GM23338 (cell line): ENCODE results near the gene SDHA. TPM values are rescaled to one million over a fixed set of nuclear protein-coding genes. Genes with fewer than 3 reads are reported as not detected.

Source experiments
- ATAC-seq: fragments of 200-7000 bp; cut with Tn5 transposase; 3 replicates; pipeline ENCODE4 v1.9.1; 2020
- DNase-seq: peaks from one replicate; pipeline ENCODE4 v3.0.0-alpha.2; 2015; ENCODE audit warnings: low spot score
- H2AFZ ChIP-seq: fragments of 200-600 bp; sonication (generic); 2 replicates; pipeline ENCODE4 v1.8.0; 2016; ENCODE audit warnings: antibody characterized with exemption, mild to moderate bottlenecking, moderate library complexity
- H3F3A ChIP-seq: fragments of 200-600 bp; sonication (generic); replicated peaks from 2 replicates; pipeline ENCODE4 v1.8.0; 2017; ENCODE audit warnings: antibody characterized with exemption, mixed run types, low read depth
- H3K27ac ChIP-seq: fragments of 200-600 bp; sonication (generic); 2 replicates; pipeline ENCODE4 v1.6.1; 2016; ENCODE audit warnings: low read depth
- H3K27me3 ChIP-seq: fragments of 200-600 bp; sonication (generic); 2 replicates; pipeline ENCODE4 v1.8.0; 2016; ENCODE audit warnings: mild to moderate bottlenecking, mixed run types, moderate library complexity; ENCODE audit not compliant: insufficient read depth
- H3K36me3 ChIP-seq: fragments of 200-600 bp; sonication (generic); 2 replicates; pipeline ENCODE4 v1.8.0; 2016; ENCODE audit warnings: mild to moderate bottlenecking; ENCODE audit not compliant: insufficient read depth
- H3K4me1 ChIP-seq: fragments of 200-600 bp; sonication (generic); 2 replicates; pipeline ENCODE4 v1.8.0; 2016; ENCODE audit warnings: mild to moderate bottlenecking, moderate library complexity; ENCODE audit not compliant: insufficient read depth
- H3K4me2 ChIP-seq: fragments of 200-600 bp; sonication (generic); 2 replicates; pipeline ENCODE4 v1.7.1; 2017; ENCODE audit warnings: mixed run types
- H3K4me3 ChIP-seq: fragments of 200-600 bp; sonication (generic); 2 replicates; pipeline ENCODE4 v1.6.1; 2016; ENCODE audit warnings: mixed run types
- H3K79me2 ChIP-seq: fragments of 200-600 bp; sonication (generic); replicated peaks from 2 replicates; pipeline ENCODE4 v1.8.0; 2017; ENCODE audit warnings: mild to moderate bottlenecking; ENCODE audit not compliant: insufficient read depth
- H3K9me2 ChIP-seq: fragments of 200-600 bp; sonication (generic); 2 replicates; pipeline ENCODE4 v1.8.0; 2017; ENCODE audit not compliant: insufficient read depth
- H4K20me1 ChIP-seq: fragments of 200-600 bp; sonication (generic); replicated peaks from 2 replicates; pipeline ENCODE4 v1.8.0; 2017; ENCODE audit warnings: mild to moderate bottlenecking; ENCODE audit not compliant: insufficient read depth
- H3K27ac Mint-ChIP-seq: 2 replicates; pipeline ENCODE4 v1.8.0; 2020; ENCODE audit warnings: inconsistent platforms, mild to moderate bottlenecking, moderate library complexity, mixed read lengths
- H3K27me3 Mint-ChIP-seq: 3 replicates; pipeline ENCODE4 v1.8.0; 2022; ENCODE audit warnings: low read depth, mild to moderate bottlenecking, moderate library complexity, mixed read lengths, inconsistent platforms; ENCODE audit not compliant: insufficient read depth, poor library complexity
- H3K36me3 Mint-ChIP-seq: 3 replicates; pipeline ENCODE4 v1.8.0; 2021; ENCODE audit warnings: low read depth, mild to moderate bottlenecking, inconsistent platforms, moderate library complexity, mixed read lengths
- H3K4me1 Mint-ChIP-seq: 3 replicates; pipeline ENCODE4 v1.8.0; 2020; ENCODE audit warnings: mild to moderate bottlenecking, inconsistent platforms, mixed read lengths
- H3K4me3 Mint-ChIP-seq: 3 replicates; pipeline ENCODE4 v1.8.0; 2021; ENCODE audit warnings: moderate library complexity, mild to moderate bottlenecking, inconsistent platforms, mixed read lengths
- H3K9me3 Mint-ChIP-seq: 3 replicates; pipeline ENCODE4 v1.8.0; 2020; ENCODE audit warnings: moderate library complexity, mild to moderate bottlenecking, inconsistent platforms, mixed read lengths
- CREB1 ChIP-seq: fragments of 250-450 bp; sonication (Bioruptor Pico); IDR thresholded peaks from 2 replicates; pipeline ENCODE4 v1.5.0; 2020; ENCODE audit warnings: low read depth, mild to moderate bottlenecking, moderate library complexity
- EZH2 ChIP-seq: fragments of 200-600 bp; sonication (generic); IDR thresholded peaks from one replicate; pipeline ENCODE4 v1.8.0; 2017; ENCODE audit warnings: antibody characterized with exemption, mild to moderate bottlenecking, low read depth; ENCODE audit not compliant: unreplicated experiment
- EZH2phosphoT487 ChIP-seq: fragments of 200-600 bp; sonication (generic); IDR thresholded peaks from one replicate; pipeline ENCODE4 v1.8.1; 2018; ENCODE audit warnings: antibody characterized with exemption; ENCODE audit not compliant: unreplicated experiment
- JUNB ChIP-seq: IDR thresholded peaks from one replicate; pipeline ENCODE4 v1.6.1; 2016; ENCODE audit warnings: antibody characterized with exemption; ENCODE audit not compliant: unreplicated experiment
- NANOG ChIP-seq: IDR thresholded peaks from 2 replicates; pipeline ENCODE4 v1.6.1; 2016; ENCODE audit warnings: antibody characterized with exemption, borderline replicate concordance
- POLR2AphosphoS5 ChIP-seq: IDR thresholded peaks from 2 replicates; pipeline ENCODE4 v1.6.1; 2016; ENCODE audit warnings: antibody characterized with exemption, low read depth
- STAT1 ChIP-seq: IDR thresholded peaks from one replicate; pipeline ENCODE4 v1.6.1; 2016; ENCODE audit warnings: antibody characterized with exemption; ENCODE audit not compliant: unreplicated experiment
- ZNF114 ChIP-seq: fragments of 250-450 bp; sonication (Bioruptor Pico); IDR thresholded peaks from 2 replicates; pipeline ENCODE4 v1.5.0; 2020; ENCODE audit warnings: mild to moderate bottlenecking, moderate library complexity
- ZNF331 ChIP-seq: fragments of 250-450 bp; sonication (Bioruptor Pico); IDR thresholded peaks from 2 replicates; pipeline ENCODE4 v1.5.0; 2020; ENCODE audit warnings: low read depth, mild to moderate bottlenecking, moderate library complexity
- polyA plus RNA-seq: library from polyadenylated mRNA; unstranded; fragments of >200 nt; fragmentation: Nextera tagmentation; extraction: Ambion mirVana; gene quantifications from 2 replicates; pipeline ENCODE4 v1.2.1, GENCODE V29; 2016
- total RNA-seq: library from RNA; depleted of rRNA; stranded (reverse); fragments of >200 nt; shearing (Covaris generic); gene quantifications from 2 replicates; pipeline ENCODE4 v1.2.3, GENCODE V29; 2014
- TF ChIP-seq, protein P1 (sequence below), 2 experiments: fragments of 200-600 bp in 1 of 2; sonication (generic) in 1 of 2; conservative IDR thresholded peaks; 2 replicates each; pipeline versions ENCODE4 v1.5.1 to v1.6.1; 2016 to 2017; ENCODE audit warnings: antibody characterized with exemption in 2 of 2, low read depth in 2 of 2, mild to moderate bottlenecking in 2 of 2, moderate library complexity in 1 of 2
- TF ChIP-seq, protein P2 (sequence below): fragments of 250-450 bp; sonication (Bioruptor Pico); IDR thresholded peaks from 2 replicates; pipeline ENCODE4 v1.5.0; 2020; ENCODE audit warnings: mild to moderate bottlenecking, moderate library complexity
- TF ChIP-seq, protein P3 (sequence below): IDR thresholded peaks from one replicate; pipeline ENCODE4 v1.6.1; 2018; ENCODE audit warnings: antibody characterized with exemption; ENCODE audit not compliant: unreplicated experiment
- TF ChIP-seq, protein P4 (sequence below): IDR thresholded peaks from 2 replicates; pipeline ENCODE4 v1.6.1; 2016; ENCODE audit warnings: antibody characterized with exemption

The SDHA gene
- total and polyA plus RNA-seq, 2 experiments from 2014 or later, result 62.2 to 70.6 TPM

DNA sequence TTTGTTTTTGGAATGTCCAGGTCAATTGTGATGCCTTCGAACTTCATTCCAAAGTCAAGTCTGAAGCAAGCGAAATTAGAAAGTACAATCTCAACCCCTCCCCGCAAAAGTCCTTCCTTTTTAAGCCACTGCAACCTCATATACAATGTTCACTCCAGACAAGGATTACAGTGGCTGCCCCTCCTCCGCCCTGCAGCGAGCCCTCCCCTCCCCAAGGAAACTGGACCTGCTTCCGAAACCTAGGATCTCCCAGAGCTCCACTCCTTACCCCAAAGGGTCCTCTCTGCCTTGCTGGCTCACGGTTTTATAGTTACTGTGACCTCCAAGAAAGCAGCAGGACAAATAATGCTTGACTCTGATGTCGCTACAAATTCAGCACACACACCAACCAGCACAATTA lies 16.4 kb upstream of the SDHA start:
- no peak overlapping the region for H3K4me3 ChIP-seq
- peaks cover 7% of the 10 kb centered on the region for H4K20me1 ChIP-seq
- H3K4me2 ChIP-seq, result no peak overlapping the region
- DNase-seq (no peak), ATAC-seq (no peak; the same call in 2 of the 3 replicates)
- Mint-ChIP-seq H3K36me3 (peaks cover 30% of the 10 kb centered on the region), H3K27ac (no peak overlapping the region), H3K27me3 (peaks cover 13% of the 10 kb centered on the region), H3K4me3 (no peak overlapping the region; the same call in 2 of the 3 replicates), H3K4me1 (peaks cover 19% of the 10 kb centered on the region), H3K9me3 (no peaks in the 10 kb centered on the region)
- TF ChIP-seq ZNF114 (no peak), JUNB (no peak), NANOG (no peak), ZNF331 (CRISPR knock-in tag) (no peak), EZH2 (no peak), POLR2AphosphoS5 (no peak), CREB1 (CRISPR knock-in tag) (no peak), STAT1 (no peak), EZH2phosphoT487 (no peak)
- TF ChIP-seq, protein P1, sequence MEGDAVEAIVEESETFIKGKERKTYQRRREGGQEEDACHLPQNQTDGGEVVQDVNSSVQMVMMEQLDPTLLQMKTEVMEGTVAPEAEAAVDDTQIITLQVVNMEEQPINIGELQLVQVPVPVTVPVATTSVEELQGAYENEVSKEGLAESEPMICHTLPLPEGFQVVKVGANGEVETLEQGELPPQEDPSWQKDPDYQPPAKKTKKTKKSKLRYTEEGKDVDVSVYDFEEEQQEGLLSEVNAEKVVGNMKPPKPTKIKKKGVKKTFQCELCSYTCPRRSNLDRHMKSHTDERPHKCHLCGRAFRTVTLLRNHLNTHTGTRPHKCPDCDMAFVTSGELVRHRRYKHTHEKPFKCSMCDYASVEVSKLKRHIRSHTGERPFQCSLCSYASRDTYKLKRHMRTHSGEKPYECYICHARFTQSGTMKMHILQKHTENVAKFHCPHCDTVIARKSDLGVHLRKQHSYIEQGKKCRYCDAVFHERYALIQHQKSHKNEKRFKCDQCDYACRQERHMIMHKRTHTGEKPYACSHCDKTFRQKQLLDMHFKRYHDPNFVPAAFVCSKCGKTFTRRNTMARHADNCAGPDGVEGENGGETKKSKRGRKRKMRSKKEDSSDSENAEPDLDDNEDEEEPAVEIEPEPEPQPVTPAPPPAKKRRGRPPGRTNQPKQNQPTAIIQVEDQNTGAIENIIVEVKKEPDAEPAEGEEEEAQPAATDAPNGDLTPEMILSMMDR (conservative IDR thresholded peaks at IDR 0.05; ENCODE audit: low read depth in 2 of 2), result no peak
- TF ChIP-seq, protein P2, sequence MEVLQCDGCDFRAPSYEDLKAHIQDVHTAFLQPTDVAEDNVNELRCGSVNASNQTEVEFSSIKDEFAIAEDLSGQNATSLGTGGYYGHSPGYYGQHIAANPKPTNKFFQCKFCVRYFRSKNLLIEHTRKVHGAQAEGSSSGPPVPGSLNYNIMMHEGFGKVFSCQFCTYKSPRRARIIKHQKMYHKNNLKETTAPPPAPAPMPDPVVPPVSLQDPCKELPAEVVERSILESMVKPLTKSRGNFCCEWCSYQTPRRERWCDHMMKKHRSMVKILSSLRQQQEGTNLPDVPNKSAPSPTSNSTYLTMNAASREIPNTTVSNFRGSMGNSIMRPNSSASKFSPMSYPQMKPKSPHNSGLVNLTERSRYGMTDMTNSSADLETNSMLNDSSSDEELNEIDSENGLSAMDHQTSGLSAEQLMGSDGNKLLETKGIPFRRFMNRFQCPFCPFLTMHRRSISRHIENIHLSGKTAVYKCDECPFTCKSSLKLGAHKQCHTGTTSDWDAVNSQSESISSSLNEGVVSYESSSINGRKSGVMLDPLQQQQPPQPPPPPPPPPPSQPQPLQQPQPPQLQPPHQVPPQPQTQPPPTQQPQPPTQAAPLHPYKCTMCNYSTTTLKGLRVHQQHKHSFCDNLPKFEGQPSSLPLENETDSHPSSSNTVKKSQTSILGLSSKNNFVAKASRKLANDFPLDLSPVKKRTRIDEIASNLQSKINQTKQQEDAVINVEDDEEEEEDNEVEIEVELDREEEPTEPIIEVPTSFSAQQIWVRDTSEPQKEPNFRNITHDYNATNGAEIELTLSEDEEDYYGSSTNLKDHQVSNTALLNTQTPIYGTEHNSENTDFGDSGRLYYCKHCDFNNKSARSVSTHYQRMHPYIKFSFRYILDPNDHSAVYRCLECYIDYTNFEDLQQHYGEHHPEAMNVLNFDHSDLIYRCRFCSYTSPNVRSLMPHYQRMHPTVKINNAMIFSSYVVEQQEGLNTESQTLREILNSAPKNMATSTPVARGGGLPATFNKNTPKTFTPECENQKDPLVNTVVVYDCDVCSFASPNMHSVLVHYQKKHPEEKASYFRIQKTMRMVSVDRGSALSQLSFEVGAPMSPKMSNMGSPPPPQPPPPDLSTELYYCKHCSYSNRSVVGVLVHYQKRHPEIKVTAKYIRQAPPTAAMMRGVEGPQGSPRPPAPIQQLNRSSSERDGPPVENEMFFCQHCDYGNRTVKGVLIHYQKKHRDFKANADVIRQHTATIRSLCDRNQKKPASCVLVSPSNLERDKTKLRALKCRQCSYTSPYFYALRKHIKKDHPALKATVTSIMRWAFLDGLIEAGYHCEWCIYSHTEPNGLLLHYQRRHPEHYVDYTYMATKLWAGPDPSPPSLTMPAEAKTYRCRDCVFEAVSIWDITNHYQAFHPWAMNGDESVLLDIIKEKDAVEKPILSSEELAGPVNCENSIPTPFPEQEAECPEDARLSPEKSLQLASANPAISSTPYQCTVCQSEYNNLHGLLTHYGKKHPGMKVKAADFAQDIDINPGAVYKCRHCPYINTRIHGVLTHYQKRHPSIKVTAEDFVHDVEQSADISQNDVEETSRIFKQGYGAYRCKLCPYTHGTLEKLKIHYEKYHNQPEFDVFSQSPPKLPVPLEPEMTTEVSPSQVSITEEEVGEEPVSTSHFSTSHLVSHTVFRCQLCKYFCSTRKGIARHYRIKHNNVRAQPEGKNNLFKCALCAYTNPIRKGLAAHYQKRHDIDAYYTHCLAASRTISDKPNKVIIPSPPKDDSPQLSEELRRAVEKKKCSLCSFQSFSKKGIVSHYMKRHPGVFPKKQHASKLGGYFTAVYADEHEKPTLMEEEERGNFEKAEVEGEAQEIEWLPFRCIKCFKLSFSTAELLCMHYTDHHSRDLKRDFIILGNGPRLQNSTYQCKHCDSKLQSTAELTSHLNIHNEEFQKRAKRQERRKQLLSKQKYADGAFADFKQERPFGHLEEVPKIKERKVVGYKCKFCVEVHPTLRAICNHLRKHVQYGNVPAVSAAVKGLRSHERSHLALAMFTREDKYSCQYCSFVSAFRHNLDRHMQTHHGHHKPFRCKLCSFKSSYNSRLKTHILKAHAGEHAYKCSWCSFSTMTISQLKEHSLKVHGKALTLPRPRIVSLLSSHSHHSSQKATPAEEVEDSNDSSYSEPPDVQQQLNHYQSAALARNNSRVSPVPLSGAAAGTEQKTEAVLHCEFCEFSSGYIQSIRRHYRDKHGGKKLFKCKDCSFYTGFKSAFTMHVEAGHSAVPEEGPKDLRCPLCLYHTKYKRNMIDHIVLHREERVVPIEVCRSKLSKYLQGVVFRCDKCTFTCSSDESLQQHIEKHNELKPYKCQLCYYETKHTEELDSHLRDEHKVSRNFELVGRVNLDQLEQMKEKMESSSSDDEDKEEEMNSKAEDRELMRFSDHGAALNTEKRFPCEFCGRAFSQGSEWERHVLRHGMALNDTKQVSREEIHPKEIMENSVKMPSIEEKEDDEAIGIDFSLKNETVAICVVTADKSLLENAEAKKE (CRISPR knock-in tag), result no peak
- TF ChIP-seq, protein P3, sequence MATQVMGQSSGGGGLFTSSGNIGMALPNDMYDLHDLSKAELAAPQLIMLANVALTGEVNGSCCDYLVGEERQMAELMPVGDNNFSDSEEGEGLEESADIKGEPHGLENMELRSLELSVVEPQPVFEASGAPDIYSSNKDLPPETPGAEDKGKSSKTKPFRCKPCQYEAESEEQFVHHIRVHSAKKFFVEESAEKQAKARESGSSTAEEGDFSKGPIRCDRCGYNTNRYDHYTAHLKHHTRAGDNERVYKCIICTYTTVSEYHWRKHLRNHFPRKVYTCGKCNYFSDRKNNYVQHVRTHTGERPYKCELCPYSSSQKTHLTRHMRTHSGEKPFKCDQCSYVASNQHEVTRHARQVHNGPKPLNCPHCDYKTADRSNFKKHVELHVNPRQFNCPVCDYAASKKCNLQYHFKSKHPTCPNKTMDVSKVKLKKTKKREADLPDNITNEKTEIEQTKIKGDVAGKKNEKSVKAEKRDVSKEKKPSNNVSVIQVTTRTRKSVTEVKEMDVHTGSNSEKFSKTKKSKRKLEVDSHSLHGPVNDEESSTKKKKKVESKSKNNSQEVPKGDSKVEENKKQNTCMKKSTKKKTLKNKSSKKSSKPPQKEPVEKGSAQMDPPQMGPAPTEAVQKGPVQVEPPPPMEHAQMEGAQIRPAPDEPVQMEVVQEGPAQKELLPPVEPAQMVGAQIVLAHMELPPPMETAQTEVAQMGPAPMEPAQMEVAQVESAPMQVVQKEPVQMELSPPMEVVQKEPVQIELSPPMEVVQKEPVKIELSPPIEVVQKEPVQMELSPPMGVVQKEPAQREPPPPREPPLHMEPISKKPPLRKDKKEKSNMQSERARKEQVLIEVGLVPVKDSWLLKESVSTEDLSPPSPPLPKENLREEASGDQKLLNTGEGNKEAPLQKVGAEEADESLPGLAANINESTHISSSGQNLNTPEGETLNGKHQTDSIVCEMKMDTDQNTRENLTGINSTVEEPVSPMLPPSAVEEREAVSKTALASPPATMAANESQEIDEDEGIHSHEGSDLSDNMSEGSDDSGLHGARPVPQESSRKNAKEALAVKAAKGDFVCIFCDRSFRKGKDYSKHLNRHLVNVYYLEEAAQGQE, result no peak
- TF ChIP-seq, protein P4, sequence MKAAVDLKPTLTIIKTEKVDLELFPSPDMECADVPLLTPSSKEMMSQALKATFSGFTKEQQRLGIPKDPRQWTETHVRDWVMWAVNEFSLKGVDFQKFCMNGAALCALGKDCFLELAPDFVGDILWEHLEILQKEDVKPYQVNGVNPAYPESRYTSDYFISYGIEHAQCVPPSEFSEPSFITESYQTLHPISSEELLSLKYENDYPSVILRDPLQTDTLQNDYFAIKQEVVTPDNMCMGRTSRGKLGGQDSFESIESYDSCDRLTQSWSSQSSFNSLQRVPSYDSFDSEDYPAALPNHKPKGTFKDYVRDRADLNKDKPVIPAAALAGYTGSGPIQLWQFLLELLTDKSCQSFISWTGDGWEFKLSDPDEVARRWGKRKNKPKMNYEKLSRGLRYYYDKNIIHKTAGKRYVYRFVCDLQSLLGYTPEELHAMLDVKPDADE, result no peak
- H3K36me3 ChIP-seq, result no peaks in the 10 kb centered on the region
- peaks cover 16% of the 10 kb centered on the region for H3K79me2 ChIP-seq
- no peaks in the 10 kb centered on the region; the same call in 1 of the 2 replicates for H3K4me1 ChIP-seq
- no peaks in the 10 kb centered on the region for H3K27me3 ChIP-seq
- no peak overlapping the region for H3K27ac ChIP-seq
- no peaks in the 10 kb centered on the region for H3K9me2 ChIP-seq
- no peak overlapping the region for H2AFZ ChIP-seq
- H3F3A ChIP-seq, result peaks cover 11% of the 10 kb centered on the region
